ENCODE measurements around the gene MPRIP.

The MPRIP gene

GRCh38 chr17:17117923-17118322 lies 75.7 kb downstream of the MPRIP start:
- Histone ChIP-seq H3K4me3 (replicated peaks; ENCODE audit: low read depth, low read length) (no peak overlapping the region), H3K27me3 (replicated peaks; ENCODE audit: control insufficient read depth, insufficient read depth, low read length) (no peaks in the 10 kb centered on the region), H3K36me3 (ENCODE audit: control insufficient read depth, insufficient read depth, low read length) (no peaks in the 10 kb centered on the region)
- DNase-seq (ENCODE audit: extremely low read depth, insufficient read length): no peak
- TF ChIP-seq CTCF (IDR thresholded peaks at IDR 0.05; ENCODE audit: insufficient read depth, low read length, poor library complexity, severe bottlenecking): no peak

- TF ChIP-seq CTCF (IDR thresholded peaks at IDR 0.05; ENCODE audit: insufficient read depth, low read length, poor library complexity, severe bottlenecking): no peak
These were observed 76.1 kb downstream of the MPRIP start for GRCh38 chr17:17118399-17118798.

GRCh38 chr17:17119106-17119505 lies 76.8 kb downstream of the MPRIP start:
- Histone ChIP-seq H3K27me3 (replicated peaks; ENCODE audit: control insufficient read depth, insufficient read depth, low read length) (no peaks in the 10 kb centered on the region), H3K4me3 (replicated peaks; ENCODE audit: low read depth, low read length) (no peak overlapping the region), H3K36me3 (ENCODE audit: control insufficient read depth, insufficient read depth, low read length) (no peaks in the 10 kb centered on the region)
- no peak for DNase-seq (ENCODE audit: extremely low read depth, insufficient read length)
- TF ChIP-seq CTCF (IDR thresholded peaks at IDR 0.05; ENCODE audit: insufficient read depth, low read length, poor library complexity, severe bottlenecking): no peak

More at GRCh38 chr17:17118399-17118798, 76.1 kb downstream of the MPRIP start:
- Histone ChIP-seq H3K36me3 (ENCODE audit: control insufficient read depth, insufficient read depth, low read length) (no peaks in the 10 kb centered on the region), H3K27me3 (replicated peaks; ENCODE audit: control insufficient read depth, insufficient read depth, low read length) (no peaks in the 10 kb centered on the region), H3K4me3 (replicated peaks; ENCODE audit: low read depth, low read length) (no peak overlapping the region)
- no peak for DNase-seq (ENCODE audit: extremely low read depth, insufficient read length)

GRCh38 chr17:17119533-17119932 lies 77.3 kb downstream of the MPRIP start:
- no peaks in the 10 kb centered on the region for H3K27me3 ChIP-seq (replicated peaks; ENCODE audit: control insufficient read depth, insufficient read depth, low read length)
- DNase-seq (ENCODE audit: extremely low read depth, insufficient read length): no peak
- no peaks in the 10 kb centered on the region for H3K36me3 ChIP-seq (ENCODE audit: control insufficient read depth, insufficient read depth, low read length)
- no peak overlapping the region for H3K4me3 ChIP-seq (replicated peaks; ENCODE audit: low read depth, low read length)
- no peak for TF ChIP-seq CTCF (IDR thresholded peaks at IDR 0.05; ENCODE audit: insufficient read depth, low read length, poor library complexity, severe bottlenecking)

GRCh38 chr17:17120294-17120693 lies 78.0 kb downstream of the MPRIP start:
- H3K36me3 ChIP-seq (ENCODE audit: control insufficient read depth, insufficient read depth, low read length): no peaks in the 10 kb centered on the region
- no peak overlapping the region for H3K4me3 ChIP-seq (replicated peaks; ENCODE audit: low read depth, low read length)
- no peak for DNase-seq (ENCODE audit: extremely low read depth, insufficient read length)
- H3K27me3 ChIP-seq (replicated peaks; ENCODE audit: control insufficient read depth, insufficient read depth, low read length): no peaks in the 10 kb centered on the region
- TF ChIP-seq CTCF (IDR thresholded peaks at IDR 0.05; ENCODE audit: insufficient read depth, low read length, poor library complexity, severe bottlenecking): no peak

- DNase-seq (ENCODE audit: extremely low read depth, insufficient read length): no peak
- no peaks in the 10 kb centered on the region for H3K27me3 ChIP-seq (replicated peaks; ENCODE audit: control insufficient read depth, insufficient read depth, low read length)
- H3K36me3 ChIP-seq (ENCODE audit: control insufficient read depth, insufficient read depth, low read length): no peaks in the 10 kb centered on the region
- no peak for TF ChIP-seq CTCF (IDR thresholded peaks at IDR 0.05; ENCODE audit: insufficient read depth, low read length, poor library complexity, severe bottlenecking)
- no peak overlapping the region for H3K4me3 ChIP-seq (replicated peaks; ENCODE audit: low read depth, low read length)
These were observed 78.4 kb downstream of the MPRIP start for GRCh38 chr17:17120701-17121100.
